Measurements from ENCODE around the gene HOXA2. TPM values are rescaled to one million over a fixed set of nuclear protein-coding genes. Genes with fewer than 3 reads are reported as not detected.

The HOXA2 gene
- total and polyA plus RNA-seq, 2 donors (not counting 1 experiment from before 2014, with no cell fraction given), result 1.3 to 2.6 TPM

DNA sequence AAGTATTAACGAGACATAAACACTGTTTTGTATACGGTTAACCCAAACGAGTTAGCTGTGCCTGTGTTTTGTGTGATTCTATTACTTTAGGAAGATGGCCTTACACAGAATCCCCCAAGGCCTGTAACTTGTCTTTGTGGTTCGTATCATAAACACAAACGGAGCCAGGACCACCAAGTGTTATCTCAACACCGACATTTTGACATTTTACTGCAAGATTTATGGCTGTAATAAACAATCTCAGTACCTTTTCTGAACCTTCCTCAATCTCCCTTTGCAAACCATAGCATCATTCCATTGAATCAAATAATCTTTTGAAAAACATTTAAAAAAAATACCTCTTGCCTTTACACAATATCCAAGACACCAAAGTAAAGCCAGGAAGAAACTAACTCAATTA is 30.5 kb upstream of the HOXA2 start:
- Histone ChIP-seq H4K20me1 (ENCODE audit: control insufficient read depth, extremely low read depth, insufficient read depth, low read length) (no peaks in the 10 kb centered on the region), H2AFZ (ENCODE audit: low read length) (no peak overlapping the region), H3K36me3 (ENCODE audit: control insufficient read depth, insufficient read depth, low read length) (no peaks in the 10 kb centered on the region), H3K27ac (ENCODE audit: insufficient read depth, low read length) (no peak overlapping the region), H3K4me3 (replicated peaks in 1 of 4; ENCODE audit: control extremely low read depth in 1 of 4, insufficient read depth in 1 of 4, low read depth in 3 of 4, low read length in 4 of 4) (no peak overlapping the region), H3K79me2 (ENCODE audit: control insufficient read depth, insufficient read depth, low read length) (peaks cover 37% of the 10 kb centered on the region), H3K4me1 (ENCODE audit: control insufficient read depth, extremely low read depth, insufficient read depth, low read length) (peaks cover 31% of the 10 kb centered on the region), H3K27me3 (ENCODE audit: control insufficient read depth, insufficient read depth, low read length) (no peaks in the 10 kb centered on the region), H3K9ac (ENCODE audit: insufficient read depth, low read length) (no peak overlapping the region), H3K9me3 (ENCODE audit: control insufficient read depth, insufficient read depth, low read depth, low read length) (no peaks in the 10 kb centered on the region), H3K4me2 (ENCODE audit: extremely low read depth, insufficient read depth, low read length) (no peak overlapping the region)
- DNase-seq (ENCODE audit: low read depth in 2 of 2), result no peak
- TF ChIP-seq EZH2 (IDR thresholded peaks at IDR 0.05; ENCODE audit: low read length, missing control alignments) (no peak), CTCF (conservative IDR thresholded peaks at IDR 0.05 in 1 of 2, IDR thresholded peaks at IDR 0.05 in 1 of 2; ENCODE audit: low read depth in 1 of 2, low read length in 2 of 2) (no peak)

GRCh38 chr7:27132214-27132613 is 29.7 kb upstream of the HOXA2 start:
- Histone ChIP-seq H3K4me2 (ENCODE audit: extremely low read depth, insufficient read depth, low read length) (no peak overlapping the region), H3K9ac (ENCODE audit: insufficient read depth, low read length) (no peak overlapping the region), H3K4me3 (replicated peaks in 1 of 4; ENCODE audit: control extremely low read depth in 1 of 4, insufficient read depth in 1 of 4, low read depth in 3 of 4, low read length in 4 of 4) (no peak overlapping the region), H3K9me3 (ENCODE audit: control insufficient read depth, insufficient read depth, low read depth, low read length) (no peaks in the 10 kb centered on the region), H3K27ac (ENCODE audit: insufficient read depth, low read length) (no peak overlapping the region), H4K20me1 (ENCODE audit: control insufficient read depth, extremely low read depth, insufficient read depth, low read length) (no peaks in the 10 kb centered on the region), H2AFZ (ENCODE audit: low read length) (no peak overlapping the region), H3K79me2 (ENCODE audit: control insufficient read depth, insufficient read depth, low read length) (peaks cover 31% of the 10 kb centered on the region), H3K36me3 (ENCODE audit: control insufficient read depth, insufficient read depth, low read length) (no peaks in the 10 kb centered on the region), H3K27me3 (ENCODE audit: control insufficient read depth, insufficient read depth, low read length) (no peaks in the 10 kb centered on the region), H3K4me1 (ENCODE audit: control insufficient read depth, extremely low read depth, insufficient read depth, low read length) (peaks cover 31% of the 10 kb centered on the region)
- no peak for DNase-seq (ENCODE audit: low read depth in 2 of 2)
- no peak for TF ChIP-seq EZH2 (IDR thresholded peaks at IDR 0.05; ENCODE audit: low read length, missing control alignments)
- no peak for TF ChIP-seq CTCF (conservative IDR thresholded peaks at IDR 0.05 in 1 of 2, IDR thresholded peaks at IDR 0.05 in 1 of 2; ENCODE audit: low read depth in 1 of 2, low read length in 2 of 2)

- H3K4me3 ChIP-seq (replicated peaks in 1 of 4; ENCODE audit: control extremely low read depth in 1 of 4, insufficient read depth in 1 of 4, low read depth in 3 of 4, low read length in 4 of 4), result peak overlapping the region; percentile 42 to 71 (median 50)
- no peak overlapping the region for H2AFZ ChIP-seq (ENCODE audit: low read length)
- peak overlapping the region; percentile 54 for H3K9ac ChIP-seq (ENCODE audit: insufficient read depth, low read length)
- H3K9me3 ChIP-seq (ENCODE audit: control insufficient read depth, insufficient read depth, low read depth, low read length), result no peaks in the 10 kb centered on the region
- H3K36me3 ChIP-seq (ENCODE audit: control insufficient read depth, insufficient read depth, low read length), result no peaks in the 10 kb centered on the region
- no peak for DNase-seq (ENCODE audit: low read depth in 2 of 2)
- H4K20me1 ChIP-seq (ENCODE audit: control insufficient read depth, extremely low read depth, insufficient read depth, low read length), result no peaks in the 10 kb centered on the region
- H3K27ac ChIP-seq (ENCODE audit: insufficient read depth, low read length), result peak overlapping the region; percentile 71
- H3K79me2 ChIP-seq (ENCODE audit: control insufficient read depth, insufficient read depth, low read length), result peaks cover 25% of the 10 kb centered on the region
- no peaks in the 10 kb centered on the region for H3K27me3 ChIP-seq (ENCODE audit: control insufficient read depth, insufficient read depth, low read length)
- H3K4me1 ChIP-seq (ENCODE audit: control insufficient read depth, extremely low read depth, insufficient read depth, low read length), result peaks cover 28% of the 10 kb centered on the region
- TF ChIP-seq CTCF (conservative IDR thresholded peaks at IDR 0.05 in 1 of 2, IDR thresholded peaks at IDR 0.05 in 1 of 2; ENCODE audit: low read depth in 1 of 2, low read length in 2 of 2), result no peak
- no peak for TF ChIP-seq EZH2 (IDR thresholded peaks at IDR 0.05; ENCODE audit: low read length, missing control alignments)
- peak overlapping the region; percentile 94 for H3K4me2 ChIP-seq (ENCODE audit: extremely low read depth, insufficient read depth, low read length)
Observed at GRCh38 chr7:27131390-27131819, 28.9 kb upstream of the HOXA2 start.
